SH-SY5Y (cell line): ENCODE measurements around the gene ASGR1.

Experiments
- GATA2 ChIP-seq: IDR thresholded peaks from 2 replicates; pipeline ENCODE4 v1.6.1; 2011; ENCODE audit warnings: mild to moderate bottlenecking, low read depth, low read length
- GATA3 ChIP-seq: IDR thresholded peaks from 2 replicates; pipeline ENCODE4 v1.6.1; 2011; ENCODE audit warnings: low read depth, mild to moderate bottlenecking, low read length, moderate library complexity

ASGR1 gene

DNA sequence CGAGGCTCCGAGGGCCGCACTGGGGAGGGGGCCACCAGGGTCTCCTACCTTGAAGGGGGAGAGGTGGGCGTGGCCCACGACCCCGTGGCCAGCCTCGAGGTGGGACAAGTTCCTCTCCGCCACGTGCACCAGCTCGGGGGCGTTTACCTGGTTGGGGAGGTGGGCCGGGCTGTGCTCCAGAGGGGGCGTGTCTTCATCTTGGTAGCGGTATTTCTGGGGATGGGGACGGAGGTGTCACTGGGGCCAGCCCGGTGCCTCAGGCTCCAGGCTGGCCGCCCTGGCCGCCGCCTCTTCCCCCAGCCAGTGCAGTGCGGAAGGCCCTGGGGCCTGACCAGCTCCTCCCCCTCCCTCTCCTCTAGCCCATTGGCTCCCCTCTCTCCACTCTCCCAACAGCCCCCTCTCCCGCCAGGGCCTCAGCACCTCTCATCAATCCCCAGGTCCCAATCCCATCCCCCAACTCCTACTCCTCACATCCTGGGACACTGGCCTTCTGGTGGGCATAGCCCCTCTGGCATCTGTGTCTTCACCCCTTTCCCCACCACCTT is 28.9 kb upstream of the ASGR1 start:
- TF ChIP-seq GATA2: no peak
- no peak for TF ChIP-seq GATA3

DNA sequence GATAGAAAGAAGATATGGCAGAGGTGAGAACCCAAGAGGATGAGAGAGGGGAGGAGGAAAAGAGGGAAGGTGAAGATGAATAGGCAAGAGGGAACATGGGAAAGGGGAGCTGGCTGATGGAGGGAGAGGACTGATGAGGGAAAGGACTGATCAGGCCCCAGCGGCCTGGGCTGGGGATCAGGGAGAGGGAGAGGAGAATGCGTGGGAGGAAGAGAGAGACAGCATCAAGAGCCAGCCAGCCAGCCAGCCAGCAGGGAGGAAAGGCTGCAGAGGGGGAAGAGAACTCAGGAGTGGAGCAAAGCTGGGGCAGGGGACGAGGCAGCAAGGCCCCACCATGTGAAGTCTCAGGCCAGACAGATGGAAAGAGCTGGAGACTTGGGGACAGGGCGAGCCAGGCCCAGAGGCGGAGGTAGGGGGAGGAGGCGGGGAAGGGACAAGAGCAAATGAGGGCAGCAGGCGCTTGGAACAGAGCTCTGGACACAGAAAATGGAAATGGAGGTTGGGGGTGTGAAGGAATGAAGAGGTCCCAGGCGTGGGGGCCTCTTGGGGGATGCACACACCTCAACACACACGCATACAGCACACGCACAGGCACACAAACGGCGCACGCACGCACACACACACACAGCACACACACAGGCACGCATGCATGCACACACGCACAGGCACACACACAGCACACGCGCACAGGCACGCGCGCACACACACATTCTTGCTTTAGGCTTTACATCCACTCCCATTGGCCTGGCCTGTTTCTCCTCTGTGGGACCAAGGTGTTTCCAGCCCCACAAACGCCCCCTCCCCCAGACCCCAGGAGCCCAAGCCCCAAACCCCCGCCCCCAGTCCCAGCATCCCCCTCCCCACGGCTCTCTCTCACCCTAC is 28.2 kb upstream of the ASGR1 start:
- TF ChIP-seq GATA2 (no peak), GATA3 (no peak)

DNA sequence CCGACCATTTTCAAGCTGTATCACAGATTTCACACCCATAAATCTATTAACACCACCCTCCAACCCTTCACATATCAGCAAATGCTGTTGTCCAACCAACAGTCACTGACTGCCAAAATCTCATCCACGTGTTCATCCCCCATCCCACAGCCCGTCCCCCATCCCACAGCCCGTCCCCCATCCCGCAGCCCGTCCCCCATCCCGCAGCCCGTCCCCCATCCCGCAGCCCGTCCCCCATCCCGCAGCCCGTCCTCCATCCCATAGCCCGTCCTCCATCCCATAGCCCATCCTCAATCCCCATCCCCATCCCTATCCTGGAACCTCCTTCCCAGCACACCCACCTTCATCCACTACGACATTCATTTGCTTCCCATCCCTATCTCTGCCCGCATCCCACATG is 26.4 kb upstream of the ASGR1 start:
- TF ChIP-seq GATA2 (no peak), GATA3 (no peak)

DNA sequence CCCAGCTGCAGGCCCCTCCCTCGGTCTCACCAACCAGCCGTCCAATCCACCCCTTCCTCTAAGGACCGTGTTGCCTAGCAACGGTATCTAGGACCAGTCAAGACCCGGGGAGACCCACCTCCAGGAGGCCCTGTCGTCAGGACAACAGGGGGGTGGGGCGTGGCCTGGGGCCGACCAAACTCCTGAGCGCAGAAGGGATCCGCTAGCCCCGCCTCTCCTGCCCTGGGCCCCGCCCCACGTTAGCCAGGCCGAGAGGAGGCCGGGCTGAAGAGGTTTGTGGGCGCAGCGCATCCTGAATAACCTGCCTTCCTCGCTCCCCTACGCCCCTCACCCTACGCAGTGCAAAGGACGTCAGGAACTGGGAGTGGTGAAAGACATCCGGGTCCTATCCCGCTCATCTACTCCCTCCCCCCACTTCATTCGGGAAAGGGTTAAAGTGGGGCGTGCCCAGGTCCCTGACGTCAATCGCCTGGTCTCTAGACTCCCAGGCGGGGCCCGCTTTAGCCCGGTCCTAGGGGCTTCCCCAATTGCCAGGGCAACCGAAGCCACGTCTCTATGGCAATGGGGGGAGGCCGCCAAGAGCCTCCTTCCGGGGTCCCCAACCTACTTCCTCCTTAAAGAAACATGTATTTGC is 25.8 kb upstream of the ASGR1 start:
- TF ChIP-seq GATA3: no peak
- TF ChIP-seq GATA2: peak; percentile 64

DNA sequence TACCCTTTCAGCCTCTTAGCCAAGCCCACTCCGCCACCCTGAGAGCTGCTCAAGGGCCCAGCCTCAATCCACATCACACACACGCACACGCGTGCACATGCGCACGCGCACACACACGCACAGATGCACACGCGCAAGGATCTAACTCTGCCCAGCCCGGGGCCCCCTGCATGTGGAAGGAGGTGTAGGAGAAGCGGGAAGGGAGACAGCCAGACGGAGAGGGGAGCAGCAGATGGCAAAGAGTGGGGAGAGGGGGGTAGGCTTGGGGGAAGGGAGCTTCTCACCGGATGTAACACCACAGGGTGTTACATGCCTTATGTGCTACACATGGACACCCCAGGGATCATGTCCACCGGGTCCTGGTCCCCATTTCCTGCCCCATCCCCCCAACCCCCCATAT is 25.2 kb upstream of the ASGR1 start:
- TF ChIP-seq GATA2 (no peak), GATA3 (no peak)

DNA sequence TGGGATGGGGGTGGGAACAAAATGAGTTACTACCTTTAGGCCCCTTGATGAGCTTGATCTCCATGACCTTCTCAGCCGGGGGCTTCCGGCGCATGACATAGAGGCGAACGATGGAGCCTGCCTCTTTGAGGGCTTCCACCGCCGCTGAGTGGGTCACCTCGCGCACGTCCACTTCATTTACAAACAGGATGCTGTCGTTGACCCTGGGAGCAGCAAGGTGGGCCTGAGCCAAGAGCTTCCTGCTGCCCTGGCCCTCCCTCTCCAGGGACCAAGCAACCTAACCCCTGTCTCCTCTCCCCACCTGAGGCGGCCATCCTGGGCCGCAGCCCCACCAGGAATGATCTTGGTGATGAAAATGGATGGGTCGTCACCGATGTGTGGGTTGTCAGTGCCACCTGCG is 24.2 kb upstream of the ASGR1 start:
- no peak for TF ChIP-seq GATA2

DNA sequence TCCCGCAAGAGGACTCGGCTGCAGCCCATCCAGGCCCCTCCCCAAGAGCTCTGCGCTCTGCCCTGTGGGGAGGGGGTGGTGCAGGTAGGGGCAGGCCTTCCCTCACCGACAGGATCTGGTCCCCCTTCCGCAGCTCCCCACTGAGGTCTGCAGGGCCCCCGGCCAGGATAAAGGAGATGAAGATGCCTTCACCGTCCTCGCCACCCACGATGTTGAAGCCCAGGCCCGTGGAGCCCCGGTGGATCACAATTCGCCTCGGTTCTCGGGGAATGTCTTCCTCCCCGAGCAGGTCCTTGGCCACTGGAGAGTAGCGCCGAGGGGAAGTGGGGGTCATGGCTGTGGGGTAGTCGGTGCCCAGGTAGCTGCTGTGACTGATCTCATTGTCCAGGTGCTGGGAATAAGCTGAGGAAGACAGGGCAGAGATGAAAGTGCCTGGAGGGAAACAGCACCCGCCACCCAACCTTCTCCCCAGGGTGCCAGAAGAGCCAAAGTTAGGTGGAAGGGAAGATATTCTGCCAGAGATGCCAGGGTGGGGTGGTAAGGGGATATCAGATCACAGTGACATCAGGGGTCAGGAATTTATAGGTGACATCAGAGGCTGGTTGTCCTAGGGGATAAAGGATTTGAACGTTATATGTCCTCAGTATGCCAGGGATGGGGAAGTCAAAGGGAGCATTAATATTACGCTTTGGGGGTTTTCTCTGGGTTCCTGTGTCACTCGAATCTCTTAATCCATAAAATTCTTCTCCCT is 17.7 kb upstream of the ASGR1 start:
- TF ChIP-seq GATA2: no peak
- TF ChIP-seq GATA3: no peak

DNA sequence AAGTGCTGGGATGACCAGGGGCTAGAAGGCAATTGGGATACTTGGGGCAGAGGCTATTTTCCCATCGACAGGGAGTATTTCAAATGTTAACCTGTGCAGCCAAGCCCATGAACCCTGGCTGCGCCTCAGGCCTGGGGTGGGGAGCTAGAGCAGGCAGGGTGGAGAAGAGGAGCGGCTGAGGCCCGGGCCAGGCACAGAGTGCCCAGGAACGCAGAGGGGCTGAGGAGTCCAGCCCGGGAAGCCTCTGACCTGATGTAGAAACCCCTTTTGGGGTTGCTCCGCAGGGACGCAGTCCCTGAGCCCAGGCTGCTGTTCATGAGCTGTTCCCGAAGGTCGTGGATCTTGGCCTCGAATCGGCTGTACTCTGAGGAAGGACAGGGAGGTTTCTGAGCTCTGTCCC is 16.8 kb upstream of the ASGR1 start:
- TF ChIP-seq GATA2: no peak
- TF ChIP-seq GATA3: no peak

DNA sequence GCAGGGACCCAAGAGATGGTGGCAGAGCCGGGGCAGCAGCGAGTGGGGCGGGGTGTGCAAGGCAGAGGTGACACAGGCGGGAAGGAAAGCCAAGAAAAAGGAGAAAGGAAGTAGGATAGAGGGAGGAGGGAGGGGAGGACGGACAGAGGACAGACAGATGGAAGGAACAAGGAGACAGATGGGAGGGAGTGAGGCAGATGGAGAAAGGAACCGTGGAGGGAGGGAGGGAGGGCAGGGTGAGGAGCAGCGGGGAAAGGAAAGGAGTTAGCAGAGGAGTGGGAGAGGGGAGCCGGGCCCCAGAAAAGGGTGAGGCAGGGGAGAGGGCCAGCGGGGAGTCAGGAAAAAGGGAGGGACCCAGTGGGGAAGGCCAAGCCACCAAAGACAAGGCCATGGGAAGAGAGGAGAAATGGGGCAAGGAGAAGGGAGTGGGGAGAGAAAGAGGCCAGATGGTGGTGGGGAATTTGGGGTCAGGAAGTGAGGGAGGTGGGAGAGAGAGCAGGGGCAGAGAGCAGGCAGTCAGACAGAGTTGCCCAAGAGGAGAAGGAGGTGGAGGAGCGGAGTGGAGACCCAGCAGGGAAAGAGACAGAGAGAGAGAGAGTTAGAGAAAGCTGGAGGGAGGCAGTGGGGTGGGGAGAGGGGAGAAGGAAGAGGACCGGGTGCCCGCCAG is 13.2 kb upstream of the ASGR1 start:
- TF ChIP-seq GATA3 (no peak), GATA2 (no peak)

DNA sequence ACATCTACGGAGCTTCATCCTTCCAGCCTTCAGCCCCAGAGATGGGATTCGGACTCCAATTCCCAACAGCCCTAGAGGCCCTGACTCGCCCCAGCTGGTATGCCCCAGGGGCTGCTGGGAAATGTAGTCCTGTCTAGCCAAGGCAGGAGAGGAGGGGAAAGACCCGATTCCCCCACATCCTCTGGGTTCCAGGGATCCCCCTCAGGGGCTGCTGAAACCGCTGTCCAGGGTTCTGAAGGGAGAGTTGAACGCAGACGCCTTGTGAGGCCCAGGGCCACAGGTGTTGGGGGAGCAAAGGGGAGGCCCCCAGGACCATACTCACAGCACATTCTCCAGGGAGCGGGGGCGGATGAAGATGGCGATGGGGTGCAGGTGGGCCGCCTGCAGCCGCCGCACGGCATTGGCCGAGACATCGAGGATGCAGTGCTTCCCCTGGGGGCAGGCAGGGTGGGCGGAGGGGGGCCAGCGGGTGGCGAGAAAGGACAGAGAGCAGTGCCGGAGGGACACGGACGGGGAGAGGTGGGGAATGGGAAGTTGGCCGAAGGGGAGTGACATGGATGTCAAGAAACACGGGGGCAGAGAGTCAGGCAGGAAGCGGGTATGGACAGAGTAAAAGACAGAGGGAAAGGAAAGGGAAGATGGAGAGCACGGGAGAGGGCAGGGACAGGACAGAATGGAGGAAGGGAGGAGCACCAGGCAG is 12.6 kb upstream of the ASGR1 start:
- TF ChIP-seq GATA3 (no peak), GATA2 (no peak)

DNA sequence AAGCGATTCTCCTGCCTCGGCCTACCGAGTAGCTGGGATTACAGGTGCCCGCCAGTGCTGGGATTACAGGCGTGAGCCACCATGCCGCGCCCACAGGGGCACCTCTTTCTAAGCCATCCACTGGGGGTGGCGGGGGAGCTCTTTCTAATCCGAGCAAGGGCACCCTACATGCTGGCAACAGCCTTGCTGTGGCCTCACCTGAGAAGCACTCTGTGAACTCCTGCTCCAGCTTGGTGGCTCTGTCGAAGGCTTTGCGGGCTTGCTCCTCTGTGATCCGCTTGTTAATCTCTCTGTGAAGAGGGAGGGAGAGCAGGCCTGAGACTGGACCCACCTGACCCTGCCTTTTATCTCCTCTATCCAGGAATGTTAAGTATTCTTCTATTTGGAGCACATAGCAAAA is 11.9 kb upstream of the ASGR1 start:
- no peak for TF ChIP-seq GATA2

DNA sequence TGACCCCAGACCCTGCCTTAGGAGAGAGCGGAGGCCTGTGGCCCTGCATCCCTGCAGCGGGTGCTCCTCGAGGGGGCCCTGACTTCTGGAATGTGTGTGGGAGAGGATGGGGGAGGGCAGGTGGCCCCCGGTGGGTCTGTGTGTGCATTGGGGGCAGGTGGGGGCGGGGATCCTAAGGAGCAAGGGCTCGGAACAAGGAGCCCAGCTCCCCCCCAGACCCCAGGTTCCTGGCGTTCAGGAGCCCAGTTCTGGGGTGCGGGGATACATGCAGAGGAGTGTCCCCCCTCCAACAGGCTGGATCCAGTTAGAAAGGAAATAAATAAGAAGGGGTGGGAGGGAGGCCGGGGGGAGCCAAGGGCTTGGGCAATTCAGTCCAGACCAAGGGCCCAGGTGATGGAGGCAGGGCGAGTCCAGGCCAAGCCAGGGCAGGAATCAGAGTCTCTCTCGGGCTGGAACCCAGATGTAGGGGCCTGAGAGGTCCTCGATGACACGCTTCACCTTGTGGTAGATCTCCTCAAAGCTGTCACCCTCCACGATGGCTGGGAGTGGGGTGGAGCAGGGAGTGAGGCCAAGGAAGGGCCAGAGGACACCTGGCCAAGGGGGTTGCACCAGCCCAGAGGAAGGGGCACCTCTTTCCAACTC is 11.2 kb upstream of the ASGR1 start:
- no peak for TF ChIP-seq GATA2
- TF ChIP-seq GATA3: no peak

DNA sequence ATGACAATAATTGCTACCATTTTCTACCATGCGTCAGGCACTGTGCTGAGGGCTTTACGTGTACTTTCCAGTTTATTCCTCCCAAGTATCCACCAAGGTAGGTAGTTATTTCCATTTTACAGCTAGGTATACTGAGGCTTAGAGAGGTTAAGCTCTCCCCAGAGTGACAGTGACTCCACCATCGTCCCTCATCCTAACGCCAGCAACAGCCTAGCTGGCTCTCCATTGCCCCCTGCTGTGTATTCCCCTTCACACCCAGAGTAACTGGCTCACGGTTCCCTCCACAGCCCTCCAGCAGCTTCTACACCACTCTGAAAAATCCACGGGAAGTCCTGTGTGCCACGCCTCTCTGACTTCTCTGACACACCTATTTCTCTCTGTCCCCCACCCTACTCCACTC is 7.1 kb upstream of the ASGR1 start:
- TF ChIP-seq GATA3 (no peak), GATA2 (no peak)
